ENCODE measurements around the gene TTC24.

- TF ChIP-seq EZH2phosphoT487 (IDR thresholded peaks at IDR 0.05; ENCODE audit: unreplicated experiment) (no peak), EZH2 (IDR thresholded peaks at IDR 0.05; ENCODE audit: low read depth, unreplicated experiment) (peak; percentile 93), CTCF (conservative IDR thresholded peaks at IDR 0.05; ENCODE audit: low read depth in 2 of 2) (peak; percentile 44 to 53)
- TF ChIP-seq, protein P1, sequence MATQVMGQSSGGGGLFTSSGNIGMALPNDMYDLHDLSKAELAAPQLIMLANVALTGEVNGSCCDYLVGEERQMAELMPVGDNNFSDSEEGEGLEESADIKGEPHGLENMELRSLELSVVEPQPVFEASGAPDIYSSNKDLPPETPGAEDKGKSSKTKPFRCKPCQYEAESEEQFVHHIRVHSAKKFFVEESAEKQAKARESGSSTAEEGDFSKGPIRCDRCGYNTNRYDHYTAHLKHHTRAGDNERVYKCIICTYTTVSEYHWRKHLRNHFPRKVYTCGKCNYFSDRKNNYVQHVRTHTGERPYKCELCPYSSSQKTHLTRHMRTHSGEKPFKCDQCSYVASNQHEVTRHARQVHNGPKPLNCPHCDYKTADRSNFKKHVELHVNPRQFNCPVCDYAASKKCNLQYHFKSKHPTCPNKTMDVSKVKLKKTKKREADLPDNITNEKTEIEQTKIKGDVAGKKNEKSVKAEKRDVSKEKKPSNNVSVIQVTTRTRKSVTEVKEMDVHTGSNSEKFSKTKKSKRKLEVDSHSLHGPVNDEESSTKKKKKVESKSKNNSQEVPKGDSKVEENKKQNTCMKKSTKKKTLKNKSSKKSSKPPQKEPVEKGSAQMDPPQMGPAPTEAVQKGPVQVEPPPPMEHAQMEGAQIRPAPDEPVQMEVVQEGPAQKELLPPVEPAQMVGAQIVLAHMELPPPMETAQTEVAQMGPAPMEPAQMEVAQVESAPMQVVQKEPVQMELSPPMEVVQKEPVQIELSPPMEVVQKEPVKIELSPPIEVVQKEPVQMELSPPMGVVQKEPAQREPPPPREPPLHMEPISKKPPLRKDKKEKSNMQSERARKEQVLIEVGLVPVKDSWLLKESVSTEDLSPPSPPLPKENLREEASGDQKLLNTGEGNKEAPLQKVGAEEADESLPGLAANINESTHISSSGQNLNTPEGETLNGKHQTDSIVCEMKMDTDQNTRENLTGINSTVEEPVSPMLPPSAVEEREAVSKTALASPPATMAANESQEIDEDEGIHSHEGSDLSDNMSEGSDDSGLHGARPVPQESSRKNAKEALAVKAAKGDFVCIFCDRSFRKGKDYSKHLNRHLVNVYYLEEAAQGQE (IDR thresholded peaks at IDR 0.05; ENCODE audit: unreplicated experiment), result no peak
Measured at GRCh38 chr1:156623946-156624813, 44.7 kb downstream of the TTC24 start.
